Vagina (tissue), 2 donors: Measurements from ENCODE around the gene KLHL3.

Source experiments
- POLR2A ChIP-seq, 2 donors: fragments of 450-650 bp; IDR thresholded peaks; one replicate each; pipeline ENCODE4 v1.6.1; 2017; ENCODE audit warnings: antibody characterized with exemption in 2 of 2, mild to moderate bottlenecking in 2 of 2, moderate library complexity in 2 of 2
- POLR2AphosphoS5 ChIP-seq, 2 donors: sonication (generic); formaldehyde crosslinking; IDR thresholded peaks; one replicate each; pipeline ENCODE4 v1.9.0; 2017; ENCODE audit warnings: antibody characterized with exemption in 2 of 2, mild to moderate bottlenecking in 2 of 2, low read depth in 1 of 2; ENCODE audit not compliant: insufficient read depth in 1 of 2
- TF ChIP-seq, protein P1 (sequence below), 3 experiments: fragments of 450-650 bp in 2 of 3; fragments of 200-600 bp in 1 of 3; sonication (generic) in 1 of 3; IDR thresholded peaks; one replicate each; pipeline ENCODE4 v1.5.1; 2017 to 2019; ENCODE audit warnings: antibody characterized with exemption in 3 of 3, mild to moderate bottlenecking in 2 of 3, moderate library complexity in 2 of 3

- TF ChIP-seq POLR2AphosphoS5 (IDR thresholded peaks at IDR 0.05; ENCODE audit: insufficient read depth in 1 of 2, low read depth in 1 of 2) (no peak), POLR2A (IDR thresholded peaks at IDR 0.05) (no peak)
- TF ChIP-seq, protein P1, sequence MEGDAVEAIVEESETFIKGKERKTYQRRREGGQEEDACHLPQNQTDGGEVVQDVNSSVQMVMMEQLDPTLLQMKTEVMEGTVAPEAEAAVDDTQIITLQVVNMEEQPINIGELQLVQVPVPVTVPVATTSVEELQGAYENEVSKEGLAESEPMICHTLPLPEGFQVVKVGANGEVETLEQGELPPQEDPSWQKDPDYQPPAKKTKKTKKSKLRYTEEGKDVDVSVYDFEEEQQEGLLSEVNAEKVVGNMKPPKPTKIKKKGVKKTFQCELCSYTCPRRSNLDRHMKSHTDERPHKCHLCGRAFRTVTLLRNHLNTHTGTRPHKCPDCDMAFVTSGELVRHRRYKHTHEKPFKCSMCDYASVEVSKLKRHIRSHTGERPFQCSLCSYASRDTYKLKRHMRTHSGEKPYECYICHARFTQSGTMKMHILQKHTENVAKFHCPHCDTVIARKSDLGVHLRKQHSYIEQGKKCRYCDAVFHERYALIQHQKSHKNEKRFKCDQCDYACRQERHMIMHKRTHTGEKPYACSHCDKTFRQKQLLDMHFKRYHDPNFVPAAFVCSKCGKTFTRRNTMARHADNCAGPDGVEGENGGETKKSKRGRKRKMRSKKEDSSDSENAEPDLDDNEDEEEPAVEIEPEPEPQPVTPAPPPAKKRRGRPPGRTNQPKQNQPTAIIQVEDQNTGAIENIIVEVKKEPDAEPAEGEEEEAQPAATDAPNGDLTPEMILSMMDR (IDR thresholded peaks at IDR 0.05): no peak
These were observed 148.0 kb downstream of the KLHL3 start for GRCh38 chr5:137587919-137588318.
